Measurements from ENCODE around the gene CENPQ. TPM values are rescaled to one million over a fixed set of nuclear protein-coding genes. Genes with fewer than 3 reads are reported as not detected.

CENPQ gene
- total and polyA plus RNA-seq, 12 donors, result 1.7 to 7.2 (median 3.9) TPM

- 70 to 93% (median 87%) methylated on average over 5 of the region's 5 CpGs for WGBS, 4 donors
- Histone ChIP-seq H3K27ac (no peak overlapping the region), H3K4me3 (no peak overlapping the region), H3K27me3 (no peaks in the 10 kb centered on the region), H3K4me1 (replicated peaks in 1 of 2) (no peaks in the 10 kb centered on the region), H3K9me3 (replicated peaks in 1 of 3) (no peaks in the 10 kb centered on the region), H3K36me3 (replicated peaks in 1 of 2) (no peaks in the 10 kb centered on the region)
- TF ChIP-seq CTCF (IDR thresholded peaks at IDR 0.05) (no peak), POLR2A (IDR thresholded peaks at IDR 0.05) (no peak)
- no peak for DNase-seq
- intact Hi-C loops (cut with DNase I), result no loop called here
Observed at GRCh38 chr6:49504666-49505065, 41.5 kb downstream of the CENPQ start.

- TF ChIP-seq CTCF (IDR thresholded peaks at IDR 0.05) (no peak), POLR2A (IDR thresholded peaks at IDR 0.05) (no peak)
- Histone ChIP-seq H3K4me3 (no peak overlapping the region), H3K36me3 (replicated peaks in 1 of 2) (no peaks in the 10 kb centered on the region), H3K9me3 (replicated peaks in 1 of 3) (no peaks in the 10 kb centered on the region), H3K27me3 (no peaks in the 10 kb centered on the region), H3K27ac (no peak overlapping the region), H3K4me1 (replicated peaks in 1 of 2) (no peaks in the 10 kb centered on the region)
- intact Hi-C loops (cut with DNase I), result no loop called here
- no peak for DNase-seq
- 65 to 76% (median 75%) methylated on average over 5 of the region's 5 CpGs for WGBS, 4 donors
Observed at GRCh38 chr6:49506569-49507111, 43.5 kb downstream of the CENPQ start.

GRCh38 chr6:49509342-49509741 lies 46.2 kb downstream of the CENPQ start:
- Histone ChIP-seq H3K27ac (no peak overlapping the region), H3K9me3 (replicated peaks in 1 of 3) (no peaks in the 10 kb centered on the region), H3K4me3 (no peak overlapping the region), H3K27me3 (no peaks in the 10 kb centered on the region), H3K4me1 (replicated peaks in 1 of 2) (no peaks in the 10 kb centered on the region), H3K36me3 (replicated peaks in 1 of 2) (no peaks in the 10 kb centered on the region)
- intact Hi-C loops (cut with DNase I), result no loop called here
- 57 to 73% (median 64%) methylated on average over 3 of the region's 3 CpGs for WGBS, 4 donors
- TF ChIP-seq CTCF (IDR thresholded peaks at IDR 0.05) (no peak), POLR2A (IDR thresholded peaks at IDR 0.05) (no peak)
- DNase-seq, result no peak

GRCh38 chr6:49513153-49513989 lies 50.2 kb downstream of the CENPQ start:
- DNase-seq, result no peak
- WGBS, 4 donors, result 59 to 80% (median 62%) methylated on average over 2 of the region's 2 CpGs
- H3K27me3 ChIP-seq, result no peaks in the 10 kb centered on the region
- no peak overlapping the region for H3K4me3 ChIP-seq
- no peaks in the 10 kb centered on the region for H3K4me1 ChIP-seq (replicated peaks in 1 of 2)
- H3K9me3 ChIP-seq (replicated peaks in 1 of 3), result no peaks in the 10 kb centered on the region
- intact Hi-C loops (cut with DNase I), result no loop called here
- no peak overlapping the region for H3K27ac ChIP-seq
- no peaks in the 10 kb centered on the region for H3K36me3 ChIP-seq (replicated peaks in 1 of 2)
- no peak for TF ChIP-seq POLR2A (IDR thresholded peaks at IDR 0.05)
- no peak for TF ChIP-seq CTCF (IDR thresholded peaks at IDR 0.05)

All from adrenal gland (tissue), 12 donors.